IMR-90 (cell line): ENCODE data around the gene GOSR1.

Experiments used
- BHLHE40 ChIP-seq: fragments of 150-350 bp; IDR thresholded peaks from 2 replicates; pipeline ENCODE4 v1.6.1; 2016; ENCODE audit warnings: mild to moderate bottlenecking, low read depth, low read length
- POLR2A ChIP-seq: IDR thresholded peaks from 2 replicates; pipeline ENCODE4 v1.6.1; 2012; ENCODE audit warnings: mild to moderate bottlenecking, low read depth, low read length
- TF ChIP-seq, protein P1 (sequence below): conservative IDR thresholded peaks from 2 replicates; pipeline ENCODE4 v1.5.1; 2012; ENCODE audit warnings: mild to moderate bottlenecking, low read depth, low read length, improper control_type of control experiment

DNA sequence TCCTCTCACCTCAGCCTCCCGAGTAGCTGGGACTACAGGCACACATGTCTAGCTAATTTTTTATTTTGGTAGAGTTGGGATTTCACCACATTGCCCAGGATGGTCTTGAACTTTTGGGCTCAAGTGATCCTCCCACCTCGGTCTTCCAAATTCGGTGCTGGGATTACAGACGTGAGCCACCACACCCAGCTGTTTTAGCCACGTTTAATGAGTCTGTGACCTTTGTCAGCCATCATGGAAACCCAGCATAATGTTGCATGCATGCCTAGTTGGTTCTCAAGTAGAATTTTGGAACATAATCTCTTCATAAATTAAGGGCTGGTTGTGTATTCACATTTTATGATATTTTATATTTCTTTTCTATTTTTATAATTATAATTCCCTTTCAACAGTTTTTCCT is 42.0 kb downstream of the GOSR1 start:
- TF ChIP-seq POLR2A (no peak), BHLHE40 (no peak)
- TF ChIP-seq, protein P1, sequence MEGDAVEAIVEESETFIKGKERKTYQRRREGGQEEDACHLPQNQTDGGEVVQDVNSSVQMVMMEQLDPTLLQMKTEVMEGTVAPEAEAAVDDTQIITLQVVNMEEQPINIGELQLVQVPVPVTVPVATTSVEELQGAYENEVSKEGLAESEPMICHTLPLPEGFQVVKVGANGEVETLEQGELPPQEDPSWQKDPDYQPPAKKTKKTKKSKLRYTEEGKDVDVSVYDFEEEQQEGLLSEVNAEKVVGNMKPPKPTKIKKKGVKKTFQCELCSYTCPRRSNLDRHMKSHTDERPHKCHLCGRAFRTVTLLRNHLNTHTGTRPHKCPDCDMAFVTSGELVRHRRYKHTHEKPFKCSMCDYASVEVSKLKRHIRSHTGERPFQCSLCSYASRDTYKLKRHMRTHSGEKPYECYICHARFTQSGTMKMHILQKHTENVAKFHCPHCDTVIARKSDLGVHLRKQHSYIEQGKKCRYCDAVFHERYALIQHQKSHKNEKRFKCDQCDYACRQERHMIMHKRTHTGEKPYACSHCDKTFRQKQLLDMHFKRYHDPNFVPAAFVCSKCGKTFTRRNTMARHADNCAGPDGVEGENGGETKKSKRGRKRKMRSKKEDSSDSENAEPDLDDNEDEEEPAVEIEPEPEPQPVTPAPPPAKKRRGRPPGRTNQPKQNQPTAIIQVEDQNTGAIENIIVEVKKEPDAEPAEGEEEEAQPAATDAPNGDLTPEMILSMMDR: no peak
